Stimulated activated CD4-positive, alpha-beta T cell treated with anti-CD3 and anti-CD28 coated beads, Interleukin-4, amount 100 ng/mL, for 1 hour (primary cell): ENCODE data around the gene TGFBR3.

ENCODE experiments used
- DNase-seq: peaks from one replicate; pipeline ENCODE4 v3.0.0-alpha.2; 2020

Gene TGFBR3

GRCh38 chr1:91774520-91775203 lies 111.3 kb downstream of the TGFBR3 start:
- no peak for DNase-seq

GRCh38 chr1:91771717-91772116 lies 114.2 kb downstream of the TGFBR3 start:
- no peak for DNase-seq

DNA sequence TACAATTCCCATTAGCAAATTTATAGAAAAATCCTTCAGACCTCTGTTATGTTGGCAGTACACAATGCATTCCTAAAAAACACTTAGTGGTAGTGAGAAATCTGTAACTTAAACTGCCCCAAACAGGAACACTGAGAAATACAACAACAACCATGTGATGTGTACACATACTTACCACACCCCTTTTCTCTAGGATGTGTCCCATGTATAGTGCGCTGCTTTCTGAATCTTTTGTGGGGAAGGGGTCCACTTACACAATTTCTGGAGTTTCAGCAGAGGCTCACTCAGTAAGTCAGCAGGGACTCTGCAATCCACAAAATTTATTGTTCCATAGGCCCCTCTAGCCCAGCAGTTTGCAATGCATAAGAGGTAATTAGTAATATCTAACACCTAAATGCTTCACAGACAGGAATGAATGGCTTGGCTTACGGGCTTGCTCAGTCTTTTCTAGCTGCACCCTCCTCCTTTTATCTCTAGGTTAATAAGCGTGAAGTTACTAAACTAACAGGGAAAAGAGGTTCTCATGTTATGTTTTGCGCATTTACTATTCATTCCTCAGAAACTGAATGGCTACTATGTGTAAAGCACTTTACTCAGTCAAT lies 115.2 kb downstream of the TGFBR3 start:
- DNase-seq, result no peak

DNA sequence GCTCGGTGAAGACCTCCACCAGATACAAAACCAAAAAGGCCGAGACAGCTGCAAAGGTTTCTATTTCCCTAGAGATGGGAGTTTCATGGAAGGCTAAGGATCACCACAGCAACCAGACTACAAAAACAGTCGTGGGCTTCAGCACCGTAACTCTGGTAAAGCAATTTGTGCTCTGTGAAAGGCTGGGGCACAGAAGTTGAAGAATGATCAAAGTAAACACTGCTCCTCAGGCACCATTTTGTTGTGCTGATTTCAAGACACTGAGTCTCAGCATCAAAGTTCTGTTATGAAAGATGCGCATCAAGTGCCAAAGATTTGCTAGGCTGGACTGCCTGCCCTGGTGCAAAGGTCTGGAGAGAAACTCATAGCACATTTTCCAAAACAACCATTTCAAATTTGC lies 116.2 kb downstream of the TGFBR3 start:
- no peak for DNase-seq

GRCh38 chr1:91768786-91769725 lies 116.9 kb downstream of the TGFBR3 start:
- no peak for DNase-seq

- DNase-seq, result no peak
Measured at GRCh38 chr1:91768120-91768519, 117.8 kb downstream of the TGFBR3 start.

DNA sequence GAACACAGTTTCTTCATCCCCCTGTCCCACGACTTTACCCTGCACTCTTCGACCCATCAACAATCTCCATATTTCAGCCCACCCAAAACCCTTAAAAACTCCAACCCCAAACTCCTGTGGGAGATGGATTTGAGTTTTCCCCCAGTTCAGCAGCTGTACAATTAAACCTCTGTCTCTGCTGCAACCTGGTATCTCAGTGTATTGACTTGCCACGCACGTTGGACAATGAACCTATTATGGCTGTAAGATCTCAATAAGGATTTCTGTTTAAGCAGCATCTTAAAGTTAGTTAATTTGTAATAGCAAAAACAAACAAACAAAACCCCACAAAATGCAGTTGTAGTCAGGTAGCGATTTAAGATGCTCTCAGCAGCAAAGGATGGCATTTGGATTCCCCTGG lies 119.1 kb downstream of the TGFBR3 start:
- no peak for DNase-seq

DNA sequence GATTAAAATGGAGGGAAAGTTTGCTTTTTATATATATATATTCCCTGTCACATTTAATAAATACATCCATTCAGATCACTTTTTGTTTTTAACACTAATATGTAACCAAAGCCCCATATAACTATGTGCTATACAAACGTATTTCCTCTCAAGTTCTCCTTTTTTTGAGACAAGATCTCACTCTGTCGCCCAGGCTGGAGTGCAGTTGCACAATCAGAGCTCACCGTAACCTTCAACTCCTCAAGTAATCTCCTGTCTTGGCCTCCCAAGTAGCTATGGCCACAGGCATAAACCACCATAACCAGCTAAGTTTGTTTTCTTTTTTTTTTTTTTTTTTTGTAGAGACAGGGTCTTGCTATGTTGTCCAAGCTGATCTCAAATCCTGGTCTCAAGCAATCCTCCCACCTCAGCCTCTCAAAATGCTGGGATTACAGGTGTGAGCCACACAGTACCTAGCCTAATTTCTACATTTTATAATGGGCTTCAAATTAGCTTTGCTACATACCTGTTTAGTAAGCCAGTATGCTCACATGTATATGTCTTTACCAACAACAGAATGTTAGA lies 120.0 kb downstream of the TGFBR3 start:
- DNase-seq, result no peak

DNA sequence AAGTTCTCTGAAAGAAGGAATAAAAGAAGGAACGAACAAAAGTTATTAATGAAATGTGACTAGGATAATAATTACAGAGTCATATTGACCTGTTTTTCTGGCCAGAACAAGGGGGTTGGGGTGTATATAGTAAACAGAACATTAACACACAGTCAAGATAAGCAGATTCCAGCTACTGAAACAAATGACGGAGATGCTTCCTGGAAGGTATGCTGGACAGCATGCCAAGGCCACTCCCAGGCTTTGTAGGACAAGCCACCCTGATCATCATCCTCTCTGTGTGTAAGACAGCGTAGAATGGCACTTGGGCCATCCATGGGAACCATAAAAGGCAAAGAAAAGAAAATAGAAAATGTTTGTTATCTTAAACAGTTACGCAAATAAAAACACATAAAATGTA lies 120.7 kb downstream of the TGFBR3 start:
- DNase-seq, result no peak

DNA sequence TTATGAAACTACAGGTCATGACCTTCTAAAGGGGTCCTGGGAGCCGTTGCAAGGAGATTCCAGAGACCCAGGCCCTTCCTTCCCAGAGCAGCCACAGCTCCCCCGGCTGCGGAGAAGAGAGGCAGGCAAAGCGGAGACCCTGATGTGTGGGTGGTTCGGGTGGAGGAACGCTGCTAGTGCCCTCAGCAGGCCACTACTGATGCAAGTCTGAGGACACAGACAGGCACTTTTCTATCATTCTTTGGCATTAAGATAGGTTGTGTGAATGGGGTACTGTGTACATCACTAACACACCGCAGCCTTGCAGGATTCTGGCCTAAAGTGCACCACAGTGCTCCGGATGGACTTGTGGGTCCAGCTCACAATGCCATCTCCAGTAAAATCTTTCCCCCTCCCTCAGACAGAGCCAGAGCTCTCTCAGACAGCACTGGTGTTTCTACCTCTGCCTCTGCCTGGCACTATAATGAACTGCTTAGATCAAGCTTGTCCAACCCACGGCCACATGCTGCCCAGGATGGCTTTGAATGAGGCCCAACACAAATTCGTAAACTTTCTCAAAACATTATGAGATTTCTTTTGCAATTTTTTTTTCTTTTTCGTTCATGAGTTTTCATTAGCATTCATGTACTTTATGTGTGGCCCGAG lies 121.4 kb downstream of the TGFBR3 start:
- DNase-seq, result no peak

GRCh38 chr1:91763252-91763651 lies 122.7 kb downstream of the TGFBR3 start:
- DNase-seq, result no peak

- no peak for DNase-seq
Measured at GRCh38 chr1:91761295-91761721, 124.6 kb downstream of the TGFBR3 start.

DNA sequence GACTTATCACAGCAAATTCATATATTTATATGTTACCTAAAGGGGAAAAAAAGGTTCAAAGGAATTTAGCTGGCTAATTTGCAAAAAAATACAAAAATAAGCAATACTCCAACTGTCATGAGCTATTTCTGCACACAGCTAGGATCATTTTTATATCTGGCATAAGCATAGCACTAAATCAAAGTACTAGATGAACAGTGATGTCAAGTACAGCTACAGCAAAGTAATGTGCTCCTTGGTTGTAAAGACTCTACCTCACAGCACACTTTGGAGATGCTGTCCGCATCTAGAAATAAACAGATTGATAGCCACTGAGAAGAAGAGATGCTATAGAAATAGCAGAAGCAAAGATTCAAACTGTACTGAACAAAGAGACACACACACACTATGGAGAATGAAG lies 125.4 kb downstream of the TGFBR3 start:
- DNase-seq, result no peak

- DNase-seq, result no peak
Measured at GRCh38 chr1:91759076-91759475, 126.9 kb downstream of the TGFBR3 start.

DNA sequence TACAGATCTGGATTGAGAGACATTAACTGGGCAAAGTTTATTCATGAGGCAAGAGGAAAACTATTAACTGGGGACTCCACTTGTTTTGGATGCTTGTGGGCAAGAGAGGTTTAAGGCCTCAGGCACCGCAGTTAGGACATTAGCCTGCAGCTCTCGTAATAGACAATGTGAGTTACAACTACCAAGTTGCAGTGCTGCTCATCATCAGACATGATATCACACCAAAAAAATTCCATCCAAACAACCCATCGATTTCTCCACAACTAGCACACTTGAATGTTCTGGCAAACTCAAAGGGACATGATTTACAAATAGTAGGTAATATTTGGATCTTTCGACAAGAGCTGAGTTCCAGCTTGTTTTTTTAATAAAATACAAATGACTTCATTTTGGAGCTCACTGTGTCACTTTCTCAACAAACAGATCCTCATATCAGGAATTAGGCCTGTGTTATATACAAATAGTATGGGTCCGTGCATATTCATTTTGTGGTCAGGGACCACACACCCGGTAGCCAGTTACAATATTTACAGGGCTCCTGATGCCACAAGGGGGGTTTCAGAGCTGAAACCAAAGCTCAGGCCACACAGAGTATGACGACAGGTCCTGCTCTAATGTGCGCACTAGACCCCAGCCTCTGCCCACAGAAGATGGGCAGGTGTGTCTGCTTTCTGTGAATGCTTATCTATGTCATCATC lies 128.0 kb downstream of the TGFBR3 start:
- DNase-seq, result no peak

- no peak for DNase-seq
Measured at GRCh38 chr1:91755702-91756287, 130.2 kb downstream of the TGFBR3 start.

DNA sequence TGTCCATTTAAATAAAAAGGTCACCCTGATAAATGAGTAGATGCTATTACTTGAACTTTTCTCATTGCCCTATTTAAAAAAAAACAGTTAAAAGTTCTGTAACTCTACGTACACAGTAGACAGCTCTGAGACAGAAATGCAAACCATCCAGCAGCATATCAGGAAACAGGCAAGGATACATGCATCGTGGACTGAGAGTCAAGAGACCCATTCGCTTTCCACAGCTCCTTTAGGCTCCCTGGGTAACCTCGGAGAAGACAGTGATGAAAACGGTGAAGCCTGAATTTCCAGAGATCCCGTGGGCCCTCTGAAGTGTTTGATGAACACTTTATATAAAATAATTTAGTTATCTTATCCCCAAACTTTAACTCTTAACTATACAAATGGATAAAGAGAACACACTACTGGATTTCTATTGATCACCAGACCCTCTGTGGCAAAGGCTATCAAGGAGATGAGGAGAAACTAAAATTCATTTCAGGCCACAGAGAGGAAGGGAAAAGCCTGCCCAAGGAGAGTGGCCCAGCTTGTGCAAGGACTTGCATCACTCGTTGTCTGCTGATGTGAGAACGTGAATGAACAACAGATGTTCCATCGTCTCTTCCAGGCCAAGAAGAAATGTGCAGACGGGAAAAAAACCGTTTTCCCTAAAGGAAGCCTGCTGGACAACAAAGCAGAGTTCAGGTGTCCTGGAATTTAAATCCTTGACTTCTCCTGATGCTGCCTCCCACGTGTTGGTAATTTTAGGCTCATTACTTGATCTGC lies 131.0 kb downstream of the TGFBR3 start:
- no peak for DNase-seq

GRCh38 chr1:91754348-91754747 lies 131.6 kb downstream of the TGFBR3 start:
- peak; percentile 30 for DNase-seq

- no peak for DNase-seq
Measured at GRCh38 chr1:91753878-91754277, 132.1 kb downstream of the TGFBR3 start.

- no peak for DNase-seq
Measured at GRCh38 chr1:91752324-91752723, 133.6 kb downstream of the TGFBR3 start.

GRCh38 chr1:91751275-91751674 lies 134.7 kb downstream of the TGFBR3 start:
- DNase-seq, result no peak
